H1 (cell line): ENCODE measurements around the gene MYO5A. TPM values are rescaled to one million over a fixed set of nuclear protein-coding genes. Genes with fewer than 3 reads are reported as not detected.

Source experiments
- CTCF ChIA-PET: fragments of 300-600 bp; sonication (Branson Sonifier 250); formaldehyde crosslinking; loops from one replicate; lab custom pipeline; 2021; ENCODE audit not compliant: partially characterized antibody; lab: Charles Lee
- POLR2A ChIA-PET: fragments of 300-600 bp; sonication (Branson Sonifier 250); formaldehyde crosslinking; loops from one replicate; lab custom pipeline; 2021; ENCODE audit warnings: inconsistent platforms; ENCODE audit not compliant: partially characterized antibody; lab: Charles Lee
- DNase-seq, 2 experiments: peaks; one replicate each; pipeline versions ENCODE4 v3.0.0 to v3.0.0-alpha.2; 2010 to 2022; ENCODE audit warnings: low spot score in 2 of 2, low read depth in 1 of 2, mixed read lengths in 1 of 2
- FAIRE-seq: peaks from 2 replicates; lab custom pipeline; 2011; peaks lifted over from hg19 to GRCh38; lab: Jason Lieb, UNC
- H2AFZ ChIP-seq: 2 replicates; pipeline ENCODE4 v1.8.1; 2012; ENCODE audit warnings: low read length, inconsistent platforms
- H2AK5ac ChIP-seq: 2 replicates; pipeline ENCODE4 v1.6.1; 2013; ENCODE audit warnings: low read depth, low read length
- H2BK120ac ChIP-seq: replicated peaks from 2 replicates; pipeline ENCODE3; 2013; ENCODE audit warnings: low read depth, low read length, inconsistent platforms
- H2BK12ac ChIP-seq: 2 replicates; pipeline ENCODE4 v1.6.1; 2013; ENCODE audit warnings: low read depth, low read length
- H2BK15ac ChIP-seq: 2 replicates; pipeline ENCODE4 v1.6.1; 2013; ENCODE audit warnings: low read length
- H2BK20ac ChIP-seq: 2 replicates; pipeline ENCODE4 v1.6.1; 2013; ENCODE audit warnings: low read length
- H2BK5ac ChIP-seq: 2 replicates; pipeline ENCODE4 v1.6.1; 2013; ENCODE audit warnings: low read depth, low read length
- H3K14ac ChIP-seq: 2 replicates; pipeline ENCODE4 v1.6.1; 2013; ENCODE audit warnings: inconsistent platforms; ENCODE audit not compliant: insufficient read length
- H3K18ac ChIP-seq: 2 replicates; pipeline ENCODE4 v1.6.1; 2013; ENCODE audit warnings: low read length; ENCODE audit errors: extremely low read depth
- H3K23ac ChIP-seq: 2 replicates; pipeline ENCODE4 v1.6.1; 2013; ENCODE audit warnings: inconsistent platforms; ENCODE audit not compliant: insufficient read length
- H3K23me2 ChIP-seq: 2 replicates; pipeline ENCODE4 v1.6.1; 2013; ENCODE audit warnings: low read depth, low read length
- H3K27ac ChIP-seq: 2 replicates; pipeline ENCODE4 v1.6.1; 2011; ENCODE audit warnings: low read depth, low read length, inconsistent platforms
- H3K27me3 ChIP-seq, 4 experiments: replicated peaks in 1 of 4; 1 replicate in 1 of 4; 2 replicates in 3 of 4; pipeline versions ENCODE4 v1.6.1 to v1.8.1; 2011 to 2013; ENCODE audit warnings: low read length in 3 of 4, mild to moderate bottlenecking in 3 of 4, inconsistent platforms in 2 of 4, mixed read lengths in 2 of 4, moderate library complexity in 1 of 4; ENCODE audit not compliant: control insufficient read depth in 3 of 4, insufficient read depth in 3 of 4; ENCODE audit errors: extremely low read depth in 1 of 4
- H3K36me3 ChIP-seq, 4 experiments: 2 replicates each; pipeline versions ENCODE4 v1.6.1 to v1.8.1; 2011 to 2013; ENCODE audit warnings: mild to moderate bottlenecking in 4 of 4, low read length in 3 of 4, moderate library complexity in 2 of 4, control low read depth in 1 of 4, inconsistent platforms in 1 of 4; ENCODE audit not compliant: insufficient read depth in 4 of 4, control insufficient read depth in 2 of 4
- H3K4ac ChIP-seq: replicated peaks from 2 replicates; pipeline ENCODE3; 2013; ENCODE audit warnings: low read length, low read depth, mixed read lengths, inconsistent platforms; ENCODE audit not compliant: insufficient read length
- H3K4me1 ChIP-seq, 4 experiments: replicated peaks in 1 of 4; 1 replicate in 1 of 4; 2 replicates in 3 of 4; pipeline versions ENCODE4 v1.6.1 to v1.8.1; 2011 to 2013; ENCODE audit warnings: low read length in 3 of 4, inconsistent platforms in 2 of 4, mixed read lengths in 1 of 4; ENCODE audit not compliant: insufficient read depth in 4 of 4, control insufficient read depth in 3 of 4
- H3K4me2 ChIP-seq, 2 experiments: 2 replicates each; pipeline versions ENCODE4 v1.6.1 to v1.8.1; 2011 to 2013; ENCODE audit warnings: low read depth in 2 of 2, low read length in 2 of 2, control low read depth in 1 of 2, inconsistent platforms in 1 of 2, mild to moderate bottlenecking in 1 of 2; ENCODE audit not compliant: insufficient read depth in 1 of 2
- H3K4me3 ChIP-seq, 4 experiments: fragments of 200-600, 300-600 bp in 1 of 4; sonication (generic), shearing (Covaris generic), sonication (Bioruptor Twin) in 1 of 4; 2 replicates each; pipeline versions ENCODE4 v1.5.1 to v1.8.1; 2011 to 2016; ENCODE audit warnings: low read length in 4 of 4, low read depth in 3 of 4, control low read depth in 2 of 4, inconsistent platforms in 2 of 4, mild to moderate bottlenecking in 2 of 4, mixed read lengths in 1 of 4, moderate library complexity in 1 of 4; ENCODE audit not compliant: insufficient read depth in 2 of 4; ENCODE audit errors: extremely low read depth in 1 of 4
- H3K56ac ChIP-seq: replicated peaks from 2 replicates; pipeline ENCODE3; 2013; ENCODE audit warnings: low read depth, mild to moderate bottlenecking, mixed read lengths, low read length, inconsistent platforms; ENCODE audit not compliant: insufficient read length
- H3K79me1 ChIP-seq: 2 replicates; pipeline ENCODE4 v1.6.1; 2013; ENCODE audit warnings: low read depth, low read length, control low read depth
- H3K79me2 ChIP-seq, 2 experiments: 2 replicates each; pipeline versions ENCODE4 v1.6.1 to v1.8.1; 2012 to 2013; ENCODE audit warnings: low read length in 2 of 2, mild to moderate bottlenecking in 2 of 2, inconsistent platforms in 1 of 2; ENCODE audit not compliant: insufficient read depth in 2 of 2, control insufficient read depth in 1 of 2
- H3K9ac ChIP-seq, 4 experiments: replicated peaks in 1 of 4; 1 replicate in 1 of 4; 2 replicates in 3 of 4; pipeline versions ENCODE4 v1.6.1 to v1.8.1; 2011 to 2013; ENCODE audit warnings: low read depth in 3 of 4, low read length in 3 of 4, control low read depth in 2 of 4, mild to moderate bottlenecking in 2 of 4, moderate library complexity in 2 of 4, inconsistent platforms in 1 of 4; ENCODE audit errors: extremely low read depth in 1 of 4
- H3K9me3 ChIP-seq, 2 experiments: 2 replicates each; pipeline versions ENCODE4 v1.6.1 to v1.8.1; 2012 to 2013; ENCODE audit warnings: mild to moderate bottlenecking in 2 of 2, moderate library complexity in 2 of 2, control low read depth in 1 of 2, inconsistent platforms in 1 of 2, low read depth in 1 of 2, low read length in 1 of 2, mixed read lengths in 1 of 2; ENCODE audit not compliant: insufficient read depth in 2 of 2
- H4K20me1 ChIP-seq, 2 experiments: replicated peaks in 1 of 2; 2 replicates each; pipeline versions ENCODE3 to v1.8.1; 2011 to 2013; ENCODE audit warnings: inconsistent platforms in 2 of 2, low read length in 2 of 2, mild to moderate bottlenecking in 1 of 2; ENCODE audit not compliant: insufficient read depth in 2 of 2, control insufficient read depth in 1 of 2
- H4K5ac ChIP-seq: 2 replicates; pipeline ENCODE4 v1.6.1; 2013; ENCODE audit warnings: low read length, low read depth, mixed read lengths, inconsistent platforms; ENCODE audit not compliant: insufficient read length
- H4K8ac ChIP-seq: 2 replicates; pipeline ENCODE4 v1.8.0; 2013; ENCODE audit warnings: mild to moderate bottlenecking, moderate library complexity, low read length, inconsistent platforms; ENCODE audit not compliant: insufficient read depth; ENCODE audit errors: extremely low read depth
- H4K91ac ChIP-seq: replicated peaks from 2 replicates; pipeline ENCODE3; 2013; ENCODE audit warnings: low read length, mixed read lengths, inconsistent platforms; ENCODE audit not compliant: insufficient read length
- ATF3 ChIP-seq: IDR thresholded peaks from 2 replicates; pipeline ENCODE4 v1.6.1; 2011; ENCODE audit warnings: low read depth, mild to moderate bottlenecking, low read length; ENCODE audit not compliant: insufficient read depth
- CEBPB ChIP-seq: IDR thresholded peaks from 2 replicates; pipeline ENCODE4 v1.6.1; 2012; ENCODE audit warnings: low read depth, low read length
- JUND ChIP-seq: IDR thresholded peaks from 2 replicates; pipeline ENCODE4 v1.6.1; 2011; ENCODE audit warnings: mild to moderate bottlenecking, improper control_type of control experiment, low read length
- POLR2A ChIP-seq, 2 experiments: IDR thresholded peaks; 1 replicate in 1 of 2; 2 replicates in 1 of 2; pipeline ENCODE4 v1.6.1; 2011; ENCODE audit warnings: low read depth in 2 of 2, low read length in 2 of 2, mild to moderate bottlenecking in 2 of 2; ENCODE audit errors: control extremely low read depth in 1 of 2
- TAF1 ChIP-seq: IDR thresholded peaks from 2 replicates; pipeline ENCODE4 v1.6.1; 2011; ENCODE audit warnings: mild to moderate bottlenecking, low read depth, low read length
- TCF12 ChIP-seq: IDR thresholded peaks from 2 replicates; pipeline ENCODE4 v1.6.1; 2011; ENCODE audit warnings: low read depth, mild to moderate bottlenecking, low read length
- WGBS, 2 experiments: shearing (Covaris generic) in 1 of 2; methylation state at CpG; one replicate each; pipeline versions ENCODE4 v1.1.6 to v1.1.7; 2013 to 2015; ENCODE audit warnings: low lambda C conversion rate in 2 of 2, mixed read lengths in 2 of 2, inconsistent platforms in 1 of 2, low coverage in 1 of 2, missing lambda C conversion rate in 1 of 2; ENCODE audit not compliant: insufficient replicate concordance in 2 of 2, insufficient coverage in 1 of 2, insufficient read length in 1 of 2; ENCODE audit errors: extremely low coverage in 1 of 2, missing lambda C conversion rate in 1 of 2; 5-methylcytosine and 5-hydroxymethylcytosine counted together
- polyA plus RNA-seq, 7 experiments: library from polyadenylated mRNA; depleted of rRNA in 3 of 7; stranded (reverse) in 5 of 7; unstranded in 2 of 7; fragments of >200 nt in 5 of 7; fragments of 200-250 nt in 2 of 7; gene quantifications; 1 replicate in 5 of 7; 2 replicates in 1 of 7; 4 replicates in 1 of 7; pipeline versions ENCODE4 v1.2.1 to v1.2.3, GENCODE V29; 2011 to 2013; ENCODE audit warnings: missing spikeins in 2 of 7, mixed read lengths in 2 of 7
- total RNA-seq: library from RNA; stranded (reverse); fragmentation: NEBNext Ultra II Directional; extraction: Animal tissue kit (Norgen Biotek cat#: 25700); gene quantifications from 2 replicates; pipeline ENCODE4 v1.2.1, GENCODE V29; 2021

The MYO5A gene
- total and polyA plus RNA-seq, 2 of the 8 experiments (the other 6 are each of a cell fraction or from before 2014, with no cell fraction given) = 11.4 to 24.7 TPM

- TF ChIP-seq TCF12 (no peak), JUND (no peak), TAF1 (no peak), POLR2A (IDR thresholded peaks at IDR 0.05; ENCODE audit: control extremely low read depth in 1 of 2, low read depth in 2 of 2, low read length in 2 of 2) (no peak), ATF3 (no peak), CEBPB (no peak)
- no peak overlapping the region for H2BK12ac ChIP-seq
- no peak overlapping the region for H4K8ac ChIP-seq
- no peak overlapping the region for H3K18ac ChIP-seq
- H4K91ac ChIP-seq = peak overlapping the region; percentile 23
- H3K79me1 ChIP-seq = no peaks in the 10 kb centered on the region; the same call in 1 of the 2 replicates
- no peaks in the 10 kb centered on the region for H4K20me1 ChIP-seq
- no peaks in the 10 kb centered on the region for H3K23me2 ChIP-seq
- H3K14ac ChIP-seq = no peak overlapping the region
- no peaks in the 10 kb centered on the region for H3K9me3 ChIP-seq
- H3K27me3 ChIP-seq = no peaks in the 10 kb centered on the region
- H2AFZ ChIP-seq = no peak overlapping the region
- no peak overlapping the region for H3K4ac ChIP-seq
- no peak overlapping the region for H3K4me2 ChIP-seq
- H3K27ac ChIP-seq = 0 out of 2 replicates have a peak overlapping the region, but pooled peaks have one; percentile 3
- H2BK15ac ChIP-seq = no peak overlapping the region
- no peak overlapping the region for H4K5ac ChIP-seq
- no peak overlapping the region for H2BK20ac ChIP-seq
- H3K56ac ChIP-seq = no peak overlapping the region
- DNase-seq = no peak
- CTCF ChIA-PET = interaction anchor here (0.8 to 1.6 kb wide), 7 partner anchors 9 to 474 kb away, joined by 3 to 7 read pairs (median 4); no protein-coding TSS in a partner anchor
- 89% methylated on average over 4 of the region's 4 CpGs; no CpG with 5 or more reads in 1 of the 2 experiments for WGBS, 2 experiments
- H3K9ac ChIP-seq = no peak overlapping the region
- FAIRE-seq = no peak
- H3K23ac ChIP-seq = no peak overlapping the region
- H3K4me3 ChIP-seq = no peak overlapping the region
- no peaks in the 10 kb centered on the region for H3K79me2 ChIP-seq
- no peak overlapping the region for H2BK120ac ChIP-seq
- peaks cover 19 to 32% (median 23%) of the 10 kb centered on the region in 4 experiments for H3K4me1 ChIP-seq
- no peak overlapping the region; the same call in 1 of the 2 replicates for H2BK5ac ChIP-seq
- H3K36me3 ChIP-seq = peaks cover 0 to 18% (median 5%) of the 10 kb centered on the region in 4 experiments; a peak in 6 of 8 replicates
- POLR2A ChIA-PET = interaction anchor here (1.2 kb wide), 1 partner anchor 10 kb away, joined by 3 read pairs; no protein-coding TSS in a partner anchor
- no peak overlapping the region for H2AK5ac ChIP-seq
Observed at GRCh38 chr15:52259503-52259902, 269.2 kb downstream of the MYO5A start.
